GM19035 (cell line): ENCODE data around the gene FOXP4.

Source experiments
- ATAC-seq: cut with Tn5 transposase; IDR thresholded peaks from one replicate; pipeline ENCODE4 v1.9.1; 2021; ENCODE audit not compliant: unreplicated experiment

Gene FOXP4

GRCh38 chr6:41580690-41581089 is 34.5 kb downstream of the FOXP4 start:
- no peak for ATAC-seq

GRCh38 chr6:41581381-41581991 is 35.3 kb downstream of the FOXP4 start:
- ATAC-seq, result no peak

- ATAC-seq, result no peak
Observed at GRCh38 chr6:41582540-41582939, 36.4 kb downstream of the FOXP4 start.

GRCh38 chr6:41583565-41583964 is 37.4 kb downstream of the FOXP4 start:
- no peak for ATAC-seq

- ATAC-seq, result no peak
Observed at GRCh38 chr6:41584205-41584604, 38.0 kb downstream of the FOXP4 start.

GRCh38 chr6:41584668-41585205 is 38.6 kb downstream of the FOXP4 start:
- ATAC-seq, result no peak

GRCh38 chr6:41585605-41586004 is 39.4 kb downstream of the FOXP4 start:
- no peak for ATAC-seq

- ATAC-seq, result no peak
Observed at GRCh38 chr6:41586252-41587007, 40.2 kb downstream of the FOXP4 start.

GRCh38 chr6:41587131-41587879 is 41.1 kb downstream of the FOXP4 start:
- ATAC-seq, result no peak

GRCh38 chr6:41588111-41588510 is 41.9 kb downstream of the FOXP4 start:
- ATAC-seq, result no peak

- no peak for ATAC-seq
Observed at GRCh38 chr6:41589223-41589622, 43.0 kb downstream of the FOXP4 start.

GRCh38 chr6:41589636-41590622 is 43.7 kb downstream of the FOXP4 start:
- no peak for ATAC-seq

GRCh38 chr6:41591122-41591521 is 44.9 kb downstream of the FOXP4 start:
- no peak for ATAC-seq

- ATAC-seq, result no peak
Observed at GRCh38 chr6:41591859-41592502, 45.8 kb downstream of the FOXP4 start.

- no peak for ATAC-seq
Observed at GRCh38 chr6:41593406-41593805, 47.2 kb downstream of the FOXP4 start.

GRCh38 chr6:41593839-41594238 is 47.7 kb downstream of the FOXP4 start:
- ATAC-seq, result no peak

- no peak for ATAC-seq
Observed at GRCh38 chr6:41594326-41594725, 48.1 kb downstream of the FOXP4 start.

- no peak for ATAC-seq
Observed at GRCh38 chr6:41594766-41595165, 48.6 kb downstream of the FOXP4 start.

- ATAC-seq, result no peak
Observed at GRCh38 chr6:41595166-41595565, 49.0 kb downstream of the FOXP4 start.

GRCh38 chr6:41596096-41596685 is 50.0 kb downstream of the FOXP4 start:
- no peak for ATAC-seq
